Measurements from ENCODE around the gene GRID2IP.

The GRID2IP gene

GRCh38 chr7:6513541-6513940, 37.7 kb downstream of the GRID2IP start:
- DNase-seq, result no peak

GRCh38 chr7:6512892-6513291, 38.4 kb downstream of the GRID2IP start:
- no peak for DNase-seq

GRCh38 chr7:6510476-6511133, 40.7 kb downstream of the GRID2IP start:
- DNase-seq, result no peak

DNA sequence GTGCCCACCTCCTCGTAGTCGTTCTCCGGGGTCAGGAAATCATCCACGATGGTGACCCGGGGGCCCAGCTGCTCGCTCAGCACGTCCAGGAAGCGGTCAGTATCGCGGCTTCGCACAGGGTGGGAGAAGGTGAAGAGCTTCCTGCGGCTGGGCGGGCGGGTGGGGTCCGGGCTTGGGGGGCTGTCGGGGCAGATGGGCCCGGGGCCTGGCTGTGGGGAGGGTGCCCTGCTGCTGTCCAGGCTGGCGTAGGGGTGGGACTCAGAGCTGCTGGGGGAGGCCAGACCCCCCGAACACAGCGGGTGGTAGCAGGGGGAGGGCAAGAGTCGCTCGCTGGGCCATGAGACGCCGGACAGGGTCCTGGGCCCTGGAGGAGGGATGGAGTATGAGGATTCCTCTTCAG, 42.3 kb downstream of the GRID2IP start:
- no peak for DNase-seq

GRCh38 chr7:6508539-6508938, 42.7 kb downstream of the GRID2IP start:
- DNase-seq, result no peak

DNA sequence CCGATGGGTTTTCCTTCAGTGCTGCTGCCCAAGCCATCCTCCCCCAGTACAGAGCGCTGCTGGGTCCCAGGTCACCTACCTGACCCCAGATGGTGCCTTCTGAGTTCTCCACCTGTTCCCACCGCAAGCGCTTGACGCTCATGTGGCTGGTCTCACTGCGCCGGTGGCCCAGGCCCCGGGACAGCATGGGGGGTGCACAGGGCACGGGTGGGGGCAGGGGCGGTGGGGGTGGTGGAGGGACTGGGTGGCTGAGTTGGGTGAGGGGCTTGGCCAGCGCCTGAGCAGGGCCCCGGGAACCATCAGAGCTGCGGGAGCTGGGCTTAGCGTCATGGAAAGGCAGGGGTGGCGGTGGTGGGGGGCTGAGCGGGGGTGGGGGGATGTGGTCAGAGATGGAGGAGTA, 43.4 kb downstream of the GRID2IP start:
- no peak for DNase-seq

- DNase-seq, result no peak
These were observed 45.3 kb downstream of the GRID2IP start for GRCh38 chr7:6505685-6506559.

GRCh38 chr7:6504996-6505395, 46.3 kb downstream of the GRID2IP start:
- no peak for DNase-seq

DNA sequence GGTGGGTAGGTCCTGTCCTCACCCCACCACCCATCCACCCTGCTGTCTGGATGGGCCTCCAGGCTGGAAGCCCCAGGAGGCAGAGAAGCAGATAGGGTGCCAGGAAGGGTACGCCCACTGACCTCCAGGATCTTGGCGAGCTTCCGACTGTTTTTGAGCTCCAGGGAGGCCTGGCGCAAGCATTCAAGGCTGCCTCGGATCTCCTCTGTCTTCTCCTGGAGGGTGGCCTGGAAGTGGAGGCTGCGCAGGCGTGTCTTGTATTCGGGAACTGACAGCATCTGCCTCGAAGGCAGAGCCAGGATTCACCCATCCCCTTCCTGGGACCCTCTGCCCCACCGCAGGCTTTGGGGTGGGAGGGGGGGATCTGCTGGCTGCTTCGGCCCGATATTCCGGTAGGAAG, 48.4 kb downstream of the GRID2IP start:
- DNase-seq, result no peak

- no peak for DNase-seq
These were observed 49.4 kb downstream of the GRID2IP start for GRCh38 chr7:6501586-6502564.

- no peak for DNase-seq
These were observed 50.6 kb downstream of the GRID2IP start for GRCh38 chr7:6500691-6501090.

DNA sequence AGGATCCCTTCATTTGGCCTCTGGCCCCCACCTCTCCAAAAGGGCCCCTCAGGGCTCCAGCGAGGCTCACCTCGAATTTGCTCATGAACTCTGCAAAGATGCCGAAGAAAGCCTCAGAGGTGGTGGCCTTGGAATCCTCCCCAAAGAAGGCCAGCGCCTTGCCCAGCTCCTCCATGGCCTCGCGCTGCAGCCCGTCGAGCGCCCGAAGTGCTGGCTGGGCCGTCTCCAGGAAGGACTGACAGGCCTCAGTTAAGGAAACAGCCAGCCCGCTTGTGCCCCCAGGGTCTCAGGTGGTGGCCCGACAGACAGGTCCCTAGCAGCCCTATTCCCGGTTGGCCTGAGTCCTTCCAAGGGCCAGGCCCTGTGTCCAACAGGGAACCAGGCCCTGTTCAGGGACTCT, 53.3 kb downstream of the GRID2IP start:
- no peak for DNase-seq

DNA sequence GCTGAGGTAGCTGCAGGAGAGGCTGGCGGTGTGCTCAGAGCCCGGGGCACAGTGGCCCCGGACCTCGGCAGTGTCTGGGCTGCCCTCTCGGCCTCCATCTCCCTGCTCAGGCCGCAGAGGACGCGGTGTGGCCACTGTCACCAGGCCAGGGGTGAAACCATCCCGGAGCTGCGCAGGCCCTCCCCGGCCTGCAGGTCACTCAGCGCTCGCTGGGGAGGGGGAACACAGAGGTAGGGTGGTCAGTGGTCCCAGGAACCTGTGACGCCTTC, 53.7 kb downstream of the GRID2IP start:
- no peak for DNase-seq

- no peak for DNase-seq
These were observed 54.2 kb downstream of the GRID2IP start for GRCh38 chr7:6496842-6497636.

DNA sequence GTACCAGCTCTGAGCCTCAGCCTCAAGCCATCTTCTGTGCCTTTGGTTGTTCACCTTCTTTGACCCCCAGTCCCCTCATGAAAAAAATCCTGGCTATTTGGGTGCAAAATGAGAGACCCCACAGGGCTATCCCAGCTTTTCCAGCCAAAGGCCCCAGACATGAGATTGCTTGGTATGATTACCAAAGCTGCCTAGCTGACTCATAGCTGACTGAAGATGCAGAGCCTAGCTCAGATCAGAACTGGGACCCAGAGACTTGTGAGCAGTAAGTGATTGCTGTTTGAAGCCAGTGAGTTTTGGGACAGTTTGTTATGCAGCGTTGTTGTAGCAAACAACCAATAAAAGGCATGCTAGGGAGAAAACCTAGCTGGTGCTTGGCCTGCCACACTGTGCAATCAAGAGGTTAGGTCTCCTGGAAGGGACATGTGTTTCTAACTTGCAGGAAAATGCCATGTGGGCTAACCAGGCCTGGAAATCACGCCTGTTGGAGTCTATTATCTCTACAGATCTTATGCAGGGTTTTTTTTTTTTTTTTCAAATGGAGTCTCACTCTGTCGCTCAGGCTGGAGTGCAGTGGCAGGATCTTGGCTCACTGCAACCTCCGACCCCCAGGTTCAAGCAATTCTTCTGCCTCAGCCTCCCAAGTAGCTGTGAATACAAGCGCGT, 55.5 kb downstream of the GRID2IP start:
- DNase-seq, result no peak

DNA sequence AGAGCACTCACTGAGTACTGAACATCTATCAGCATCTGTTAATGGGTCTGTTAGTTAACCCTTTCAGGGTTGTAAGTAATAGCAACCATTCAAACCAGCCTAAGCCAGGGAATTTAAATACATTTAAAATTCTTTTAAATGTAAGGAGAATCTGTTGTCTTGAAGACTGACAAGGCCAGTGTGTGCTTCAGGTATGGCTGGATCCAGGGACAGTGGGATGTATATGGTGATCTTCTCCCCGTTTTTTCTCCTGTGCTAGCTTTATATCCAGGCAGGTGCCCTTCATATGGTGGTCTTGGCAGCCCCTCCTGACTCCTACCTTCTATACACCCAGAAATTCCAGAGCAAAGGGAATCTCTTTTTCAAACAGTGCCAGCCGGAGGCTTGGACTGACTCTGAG, 56.9 kb downstream of the GRID2IP start:
- DNase-seq, result no peak

- DNase-seq, result no peak
These were observed 60.1 kb downstream of the GRID2IP start for GRCh38 chr7:6491194-6491593.

DNA sequence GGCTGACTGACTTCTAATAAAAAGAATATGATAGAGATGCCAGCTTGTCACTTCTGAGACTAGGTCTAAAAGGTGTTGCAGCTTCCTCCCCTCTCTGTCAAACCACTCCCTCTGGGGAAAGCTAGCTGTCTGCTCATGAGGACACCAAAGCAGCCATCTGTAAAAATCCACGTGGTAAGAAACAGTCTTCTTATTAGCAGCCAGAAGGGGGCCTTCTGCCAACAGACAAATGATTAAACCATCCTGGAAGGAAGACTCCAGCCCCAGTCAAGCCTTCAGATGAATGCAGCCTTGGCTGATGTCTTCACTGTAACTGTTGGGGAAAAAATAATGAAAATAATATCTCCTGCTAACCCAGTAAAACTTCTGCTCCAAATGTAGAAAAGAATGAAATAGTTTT, 61.6 kb downstream of the GRID2IP start:
- DNase-seq, result no peak

GRCh38 chr7:6487184-6487545, 64.1 kb downstream of the GRID2IP start:
- no peak for DNase-seq

DNA sequence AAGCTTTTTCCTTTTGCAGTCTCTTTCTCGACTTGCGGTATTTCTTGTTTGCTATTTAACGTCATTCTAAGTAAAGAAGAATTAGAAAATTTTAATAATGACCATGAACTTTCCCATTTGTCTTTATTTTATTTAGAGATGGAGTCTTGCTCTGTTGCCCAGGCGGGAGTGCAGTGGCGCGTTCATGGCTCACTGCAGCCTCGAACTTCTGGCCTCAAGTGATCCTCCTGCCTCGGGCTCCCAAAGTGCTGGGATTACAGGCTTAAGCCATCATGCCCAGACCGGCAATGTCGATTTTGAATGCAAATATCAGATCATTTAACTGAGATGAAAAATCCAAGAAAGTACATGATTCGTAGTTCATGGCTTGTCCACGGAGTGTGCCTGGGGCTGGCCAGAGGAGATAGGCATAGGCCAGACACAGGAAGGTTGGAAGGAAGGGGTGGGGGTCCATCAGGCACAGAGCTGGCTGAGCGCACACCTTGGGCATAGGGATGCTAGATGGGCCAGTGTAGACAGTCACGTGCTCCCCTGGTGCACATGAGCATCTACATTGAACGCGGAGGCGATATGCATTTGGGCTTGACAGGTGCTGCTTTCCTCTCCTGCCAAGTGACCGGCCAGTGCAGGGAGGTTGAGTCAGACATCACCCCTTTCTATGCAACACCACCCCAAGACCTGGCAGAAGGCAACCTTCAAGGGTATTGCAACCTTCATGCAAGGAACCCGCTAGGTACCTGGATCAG, 64.7 kb downstream of the GRID2IP start:
- DNase-seq, result no peak

GRCh38 chr7:6482743-6483119, 68.5 kb downstream of the GRID2IP start:
- DNase-seq, result no peak

DNA sequence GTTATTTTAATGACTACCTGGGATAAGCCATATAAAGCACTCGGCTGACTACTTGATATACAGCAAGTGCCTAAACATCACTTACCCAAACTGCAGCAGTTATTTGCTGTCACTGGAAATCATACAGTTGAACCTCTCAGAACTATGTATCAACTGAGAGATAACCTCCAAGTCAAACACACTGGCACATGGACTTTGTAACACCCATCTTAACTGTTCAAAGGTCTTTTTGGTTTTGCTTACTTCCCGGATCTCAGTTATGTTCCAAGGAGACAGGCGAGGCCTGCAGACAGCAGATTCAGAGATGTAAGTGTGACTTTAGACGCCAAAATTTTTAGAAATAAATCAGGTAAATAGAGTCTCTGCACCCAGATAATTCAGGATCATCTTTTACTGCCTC, 69.0 kb downstream of the GRID2IP start:
- no peak for DNase-seq

All from NCI-H1417 treated with DMSO at 0.1 percent for 48 hours (cell line).